Measurements from ENCODE around the gene TLE5. TPM values are rescaled to one million over a fixed set of nuclear protein-coding genes. Genes with fewer than 3 reads are reported as not detected.

Gene TLE5
- polyA plus RNA-seq, 2 of the 4 experiments (the other 2 are of a cell fraction) = 171 to 216 TPM

- Histone ChIP-seq H3K4me2 (peak overlapping the region; percentile 98; the same call in 1 of the 3 replicates), H3K4me3 (no peak overlapping the region), H3K9me3 (no peaks in the 10 kb centered on the region), H3K27ac (peak overlapping the region in 1 of 2 experiments; percentile 94; a peak in 2 of 6 replicates), H3K4me1 (peaks cover 12% of the 10 kb centered on the region)
- no peak for DNase-seq (ENCODE audit: low read depth in 1 of 2, low spot score in 1 of 2)
- TF ChIP-seq JUNB (IDR thresholded peaks at IDR 0.05) (no peak), HDAC2 (IDR thresholded peaks at IDR 0.05) (no peak), NPAS2 (CRISPR knock-in tag; IDR thresholded peaks at IDR 0.05; ENCODE audit: borderline replicate concordance) (no peak), JUN (IDR thresholded peaks at IDR 0.05) (no peak), BHLHE40 (IDR thresholded peaks at IDR 0.05; ENCODE audit: low read depth, low read length) (no peak), HOXA7 (CRISPR knock-in tag; IDR thresholded peaks at IDR 0.05) (no peak)
- no peak for FAIRE-seq
- CTCF ChIA-PET = no interaction called here
- 65% methylated on average over 10 of the region's 11 CpGs for WGBS (ENCODE audit: missing lambda C conversion rate)
- POLR2A ChIA-PET = no interaction called here
- ATAC-seq = no peak
These were observed 28.5 kb downstream of the TLE5 start for GRCh38 chr19:3033595-3034405.

GRCh38 chr19:3031607-3031867 lies 30.8 kb downstream of the TLE5 start:
- TF ChIP-seq KDM1A (IDR thresholded peaks at IDR 0.05; ENCODE audit: low read depth) (no peak), KDM5A (IDR thresholded peaks at IDR 0.05) (no peak), POLR2A (IDR thresholded peaks at IDR 0.05; ENCODE audit: low read length) (no peak), MAZ (IDR thresholded peaks at IDR 0.05; ENCODE audit: borderline replicate concordance, low read depth, low read length) (no peak), ZC3H11A (IDR thresholded peaks at IDR 0.05) (no peak), JUNB (IDR thresholded peaks at IDR 0.05) (no peak)
- DNase-seq (ENCODE audit: low read depth in 1 of 2, low spot score in 1 of 2) (no peak), FAIRE-seq (no peak), ATAC-seq (no peak)
- Histone ChIP-seq H3K4me1 (peaks cover 8% of the 10 kb centered on the region), H3K27ac (no peak overlapping the region), H3K9me3 (no peaks in the 10 kb centered on the region), H3K4me2 (no peak overlapping the region), H3K4me3 (no peak overlapping the region)
- 47% methylated on average over 5 of the region's 5 CpGs for WGBS (ENCODE audit: missing lambda C conversion rate)
- ChIA-PET POLR2A (no interaction called here), CTCF (interaction anchor here (1.5 kb wide), 1 partner anchor 81 kb away, joined by 3 read pairs; no protein-coding TSS in a partner anchor)

- DNase-seq (ENCODE audit: low read depth in 1 of 2, low spot score in 1 of 2) (no peak), ATAC-seq (peak in 1 of 2 experiments; percentile 19; a peak in 1 of 6 replicates), FAIRE-seq (no peak)
- ChIA-PET POLR2A (interaction anchor here (1.1 kb wide), 1 partner anchor 79 kb away, joined by 3 read pairs; no protein-coding TSS in a partner anchor), CTCF (interaction anchor here (0.9 kb wide), 1 partner anchor 67 kb away, joined by 3 read pairs; no protein-coding TSS in a partner anchor)
- peak within 1 kb of the TSS; percentile 99 for H3K4me2 ChIP-seq
- TF ChIP-seq BHLHE40 (IDR thresholded peaks at IDR 0.05; ENCODE audit: low read depth, low read length) (no peak), E2F6 (IDR thresholded peaks at IDR 0.05; ENCODE audit: borderline replicate concordance, low read depth) (no peak), SMC3 (IDR thresholded peaks at IDR 0.05) (no peak), ZC3H11A (IDR thresholded peaks at IDR 0.05) (no peak), BCL3 (IDR thresholded peaks at IDR 0.05) (no peak)
- no peaks in the 10 kb centered on the region for H3K9me3 ChIP-seq
- H3K27ac ChIP-seq = peak within 1 kb of the TSS; percentile 75 to 91
- WGBS (ENCODE audit: missing lambda C conversion rate) = 19% methylated on average over 14 of the region's 85 CpGs
- no peaks in the 10 kb centered on the region; the same call in 2 of the 3 replicates for H3K4me1 ChIP-seq
- H3K4me3 ChIP-seq = peak within 1 kb of the TSS; percentile 70
These were observed 33.0 kb downstream of the TLE5 start, which contains the start of gene TLE2 for GRCh38 chr19:3029065-3029923. Gene TLE2, minus strand, starts transcription at chr19:3029280. Its CDS starts 376 bp downstream, at chr19:3028904.

GRCh38 chr19:3028305-3029064 lies 33.8 kb downstream of the TLE5 start:
- WGBS (ENCODE audit: missing lambda C conversion rate) = 28% methylated on average over 9 of the region's 40 CpGs
- POLR2A ChIA-PET = interaction anchor here (1.1 kb wide), 1 partner anchor 78 kb away, joined by 3 read pairs; no protein-coding TSS in a partner anchor
- Histone ChIP-seq H3K27ac (peak overlapping the region; percentile 75 to 91), H3K9me3 (no peaks in the 10 kb centered on the region), H3K4me3 (peak overlapping the region; percentile 70), H3K4me2 (peak overlapping the region; percentile 99), H3K4me1 (no peaks in the 10 kb centered on the region; the same call in 2 of the 3 replicates)
- ATAC-seq (no peak), DNase-seq (ENCODE audit: low read depth in 1 of 2, low spot score in 1 of 2) (no peak), FAIRE-seq (no peak)
- CTCF ChIA-PET = no interaction called here
- TF ChIP-seq NPAS2 (CRISPR knock-in tag; IDR thresholded peaks at IDR 0.05; ENCODE audit: borderline replicate concordance) (no peak), FOSL2 (IDR thresholded peaks at IDR 0.05) (no peak), FOSL2 (CRISPR knock-in tag; IDR thresholded peaks at IDR 0.05) (no peak), ZFP36 (IDR thresholded peaks at IDR 0.05; ENCODE audit: borderline replicate concordance, partially characterized antibody) (no peak), JUN (IDR thresholded peaks at IDR 0.05) (no peak), E2F6 (IDR thresholded peaks at IDR 0.05; ENCODE audit: borderline replicate concordance, low read depth) (no peak), HOXB13 (CRISPR knock-in tag; IDR thresholded peaks at IDR 0.05; ENCODE audit: low read depth) (no peak), HES2 (IDR thresholded peaks at IDR 0.05) (no peak), SMC3 (IDR thresholded peaks at IDR 0.05) (no peak), KDM1A (IDR thresholded peaks at IDR 0.05; ENCODE audit: low read depth) (no peak), BCL3 (IDR thresholded peaks at IDR 0.05) (no peak), CBX2 (IDR thresholded peaks at IDR 0.05; ENCODE audit: borderline replicate concordance, low read depth) (no peak), POLR2A (IDR thresholded peaks at IDR 0.05; ENCODE audit: low read length) (no peak), BHLHE40 (IDR thresholded peaks at IDR 0.05; ENCODE audit: low read depth, low read length) (no peak)
